ENCODE results near the gene SIM1. TPM values are rescaled to one million over a fixed set of nuclear protein-coding genes. Genes with fewer than 3 reads are reported as not detected.

SIM1 gene
- polyA plus RNA-seq, 1 donor = 0.03 TPM

DNA sequence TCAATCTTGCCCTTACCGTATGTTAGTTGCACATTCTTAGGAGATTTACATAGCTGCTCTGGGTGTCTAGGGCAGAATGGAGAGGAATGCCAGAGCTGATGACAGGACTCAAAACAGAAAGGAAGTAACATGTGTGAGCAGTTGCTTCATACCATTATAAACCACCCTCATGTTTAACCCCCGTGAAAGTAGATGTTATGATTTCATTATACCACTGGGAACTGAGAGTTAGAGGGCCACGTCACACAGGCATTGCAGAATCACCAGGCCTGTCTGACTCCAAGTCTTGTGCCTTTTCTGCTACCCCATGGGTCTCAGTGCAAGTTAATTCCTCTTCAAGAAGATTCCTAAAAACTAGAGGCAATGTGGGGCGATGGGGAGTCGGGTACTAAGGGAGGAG lies 23.5 kb upstream of the SIM1 start:
- no peaks in the 10 kb centered on the region for H3K9me3 ChIP-seq (ENCODE audit: control insufficient read depth, low read depth, low read length)
- H3K4me1 ChIP-seq (ENCODE audit: control insufficient read depth, insufficient read depth, low read length) = no peaks in the 10 kb centered on the region
- H3K4me3 ChIP-seq (ENCODE audit: low read length) = no peak overlapping the region
- H3K36me3 ChIP-seq (ENCODE audit: control insufficient read depth, insufficient read depth, low read length) = no peaks in the 10 kb centered on the region
- H3K27ac ChIP-seq (ENCODE audit: low read length) = no peak overlapping the region
- no peak for DNase-seq
- 100% methylated on average over 2 of the region's 5 CpGs for WGBS (ENCODE audit: insufficient coverage, low lambda C conversion rate)
- peaks cover 6% of the 10 kb centered on the region for H3K27me3 ChIP-seq (ENCODE audit: control insufficient read depth, insufficient read depth, low read length)

DNA sequence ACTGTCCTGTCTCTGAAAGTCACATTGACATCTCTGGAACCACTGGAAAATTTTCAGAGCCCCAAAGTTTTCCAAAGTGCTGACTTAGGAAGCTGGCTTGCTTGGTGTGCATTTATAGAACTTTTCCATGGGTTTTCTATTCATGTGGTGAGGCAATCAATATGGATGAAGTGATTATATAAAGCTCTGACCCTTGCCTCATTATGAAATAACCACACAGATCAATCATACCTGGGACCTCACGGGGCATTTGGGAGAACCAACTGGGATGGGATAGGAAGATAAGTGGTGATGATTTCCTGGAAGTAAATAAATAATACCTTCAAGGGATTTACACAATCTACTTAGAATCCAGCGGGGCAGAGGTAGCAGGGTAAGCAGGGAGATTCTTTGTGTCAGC lies 22.9 kb upstream of the SIM1 start:
- no CpG with 5 or more reads among the region's 2 CpGs for WGBS (ENCODE audit: insufficient coverage, low lambda C conversion rate)

GRCh38 chr6:100485268-100485667 lies 20.5 kb upstream of the SIM1 start:
- Histone ChIP-seq H3K27me3 (ENCODE audit: control insufficient read depth, insufficient read depth, low read length) (peaks cover 9% of the 10 kb centered on the region), H3K36me3 (ENCODE audit: control insufficient read depth, insufficient read depth, low read length) (no peaks in the 10 kb centered on the region), H3K27ac (ENCODE audit: low read length) (no peak overlapping the region), H3K4me1 (ENCODE audit: control insufficient read depth, insufficient read depth, low read length) (no peaks in the 10 kb centered on the region), H3K4me3 (ENCODE audit: low read length) (no peak overlapping the region), H3K9me3 (ENCODE audit: control insufficient read depth, low read depth, low read length) (no peaks in the 10 kb centered on the region)
- DNase-seq = no peak

More for the DNA sequence above, 22.9 kb upstream of the SIM1 start:
- H3K36me3 ChIP-seq (ENCODE audit: control insufficient read depth, insufficient read depth, low read length) = no peaks in the 10 kb centered on the region
- no peak for DNase-seq
- H3K4me1 ChIP-seq (ENCODE audit: control insufficient read depth, insufficient read depth, low read length) = no peaks in the 10 kb centered on the region
- H3K27me3 ChIP-seq (ENCODE audit: control insufficient read depth, insufficient read depth, low read length) = peaks cover 9% of the 10 kb centered on the region
- H3K27ac ChIP-seq (ENCODE audit: low read length) = no peak overlapping the region
- H3K4me3 ChIP-seq (ENCODE audit: low read length) = no peak overlapping the region
- no peaks in the 10 kb centered on the region for H3K9me3 ChIP-seq (ENCODE audit: control insufficient read depth, low read depth, low read length)

GRCh38 chr6:100484474-100484873 lies 19.8 kb upstream of the SIM1 start:
- DNase-seq = no peak
- H3K4me1 ChIP-seq (ENCODE audit: control insufficient read depth, insufficient read depth, low read length) = no peaks in the 10 kb centered on the region
- no CpG with 5 or more reads among the region's 5 CpGs for WGBS (ENCODE audit: insufficient coverage, low lambda C conversion rate)
- no peak overlapping the region for H3K27ac ChIP-seq (ENCODE audit: low read length)
- peaks cover 9% of the 10 kb centered on the region for H3K27me3 ChIP-seq (ENCODE audit: control insufficient read depth, insufficient read depth, low read length)
- H3K9me3 ChIP-seq (ENCODE audit: control insufficient read depth, low read depth, low read length) = no peaks in the 10 kb centered on the region
- no peak overlapping the region for H3K4me3 ChIP-seq (ENCODE audit: low read length)
- no peaks in the 10 kb centered on the region for H3K36me3 ChIP-seq (ENCODE audit: control insufficient read depth, insufficient read depth, low read length)

- no peak for DNase-seq
- no peak overlapping the region for H3K27ac ChIP-seq (ENCODE audit: low read length)
Measured at GRCh38 chr6:100482698-100483097, 18.0 kb upstream of the SIM1 start.

DNA sequence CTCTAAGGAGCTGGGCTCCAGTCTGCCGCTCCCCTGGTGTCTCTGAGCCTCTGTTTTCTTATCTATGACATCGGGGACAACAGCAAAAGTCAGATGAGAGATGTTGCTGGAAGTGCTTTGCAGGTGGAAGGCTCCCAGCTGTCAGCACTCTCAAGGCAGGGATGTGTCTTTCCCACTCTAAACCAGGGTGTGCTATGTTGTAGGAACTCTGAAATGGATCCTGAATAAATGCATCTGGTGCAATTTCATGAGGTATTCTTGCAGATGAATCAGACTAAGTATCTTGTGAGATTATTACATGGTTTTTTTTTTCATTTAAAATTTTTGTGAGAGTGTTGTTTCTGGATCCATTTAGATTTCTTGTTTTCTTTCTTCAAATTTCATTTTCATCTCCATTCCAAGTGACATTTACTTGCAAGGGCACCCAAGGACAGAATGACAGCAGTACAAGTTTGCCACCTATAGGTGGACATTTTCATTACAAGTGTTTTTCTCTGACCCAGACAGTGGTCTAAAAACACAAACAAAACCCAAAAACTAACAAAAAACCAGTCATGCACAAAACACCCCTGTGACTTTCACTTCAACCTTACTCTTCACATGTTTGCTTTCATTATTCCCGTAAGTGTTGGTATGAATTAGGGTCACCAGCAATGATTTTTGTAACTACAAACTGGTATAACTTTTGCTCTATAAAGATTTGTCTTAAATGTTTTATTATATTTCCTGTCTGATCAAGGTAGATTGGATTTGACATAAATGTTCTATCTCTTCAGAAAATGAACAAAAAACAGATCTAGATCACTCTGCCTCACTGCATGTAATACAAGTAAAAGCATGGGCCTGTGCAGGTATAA lies 14.7 kb upstream of the SIM1 start:
- WGBS (ENCODE audit: insufficient coverage, low lambda C conversion rate) = 60% methylated on average over 1 of the region's 3 CpGs
- Histone ChIP-seq H3K27ac (ENCODE audit: low read length) (no peak overlapping the region), H3K27me3 (ENCODE audit: control insufficient read depth, insufficient read depth, low read length) (peaks cover 22% of the 10 kb centered on the region), H3K4me3 (ENCODE audit: low read length) (no peak overlapping the region), H3K36me3 (ENCODE audit: control insufficient read depth, insufficient read depth, low read length) (no peaks in the 10 kb centered on the region), H3K4me1 (ENCODE audit: control insufficient read depth, insufficient read depth, low read length) (no peaks in the 10 kb centered on the region), H3K9me3 (ENCODE audit: control insufficient read depth, low read depth, low read length) (no peaks in the 10 kb centered on the region)
- DNase-seq = no peak

More at GRCh38 chr6:100482698-100483097, 18.0 kb upstream of the SIM1 start:
- H3K9me3 ChIP-seq (ENCODE audit: control insufficient read depth, low read depth, low read length) = no peaks in the 10 kb centered on the region
- no peaks in the 10 kb centered on the region for H3K36me3 ChIP-seq (ENCODE audit: control insufficient read depth, insufficient read depth, low read length)
- no peak overlapping the region for H3K4me3 ChIP-seq (ENCODE audit: low read length)
- WGBS (ENCODE audit: insufficient coverage, low lambda C conversion rate) = no CpG with 5 or more reads among the region's 2 CpGs
- peaks cover 15% of the 10 kb centered on the region for H3K27me3 ChIP-seq (ENCODE audit: control insufficient read depth, insufficient read depth, low read length)
- H3K4me1 ChIP-seq (ENCODE audit: control insufficient read depth, insufficient read depth, low read length) = no peaks in the 10 kb centered on the region

DNA sequence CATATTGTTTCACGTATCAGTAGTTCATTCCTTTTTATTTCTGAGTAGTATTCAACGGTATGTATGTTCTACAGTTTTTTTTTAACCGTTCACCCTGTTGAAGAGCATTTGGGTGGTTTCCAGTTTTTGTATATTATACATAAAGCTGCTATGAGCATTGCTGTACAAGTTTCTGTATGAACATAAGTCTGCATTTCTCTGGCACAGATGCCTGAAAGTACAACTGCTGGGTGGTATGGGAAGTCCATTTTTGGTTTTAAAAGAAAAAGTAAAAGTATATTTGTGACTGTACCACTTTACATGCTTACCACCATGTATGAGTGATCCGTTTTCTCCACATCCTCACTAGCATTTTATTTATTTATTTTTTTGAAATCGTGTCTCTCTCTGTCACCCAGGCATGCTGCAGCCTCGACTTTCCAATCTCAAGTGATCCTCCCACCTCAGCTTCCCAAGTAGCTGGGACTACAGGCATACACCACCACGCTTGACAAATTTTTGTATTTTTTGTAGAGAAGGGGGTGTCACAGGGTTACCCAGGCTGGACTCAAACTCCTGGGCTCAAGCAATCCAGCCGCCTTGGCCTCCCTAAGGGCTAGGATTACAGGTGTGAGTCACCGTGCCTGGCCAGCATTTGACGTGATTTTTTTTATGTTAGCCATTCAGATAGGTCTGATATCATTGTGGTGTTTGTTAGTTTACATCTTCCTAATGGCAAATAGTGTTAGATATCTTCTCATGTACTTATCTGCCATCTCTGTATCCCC lies 11.0 kb upstream of the SIM1 start:
- Histone ChIP-seq H3K9me3 (ENCODE audit: control insufficient read depth, low read depth, low read length) (no peaks in the 10 kb centered on the region), H3K4me3 (ENCODE audit: low read length) (no peak overlapping the region), H3K27ac (ENCODE audit: low read length) (no peak overlapping the region), H3K36me3 (ENCODE audit: control insufficient read depth, insufficient read depth, low read length) (no peaks in the 10 kb centered on the region), H3K27me3 (ENCODE audit: control insufficient read depth, insufficient read depth, low read length) (peaks cover 49% of the 10 kb centered on the region), H3K4me1 (ENCODE audit: control insufficient read depth, insufficient read depth, low read length) (no peaks in the 10 kb centered on the region)
- 93% methylated on average over 3 of the region's 10 CpGs for WGBS (ENCODE audit: insufficient coverage, low lambda C conversion rate)
- DNase-seq = no peak

DNA sequence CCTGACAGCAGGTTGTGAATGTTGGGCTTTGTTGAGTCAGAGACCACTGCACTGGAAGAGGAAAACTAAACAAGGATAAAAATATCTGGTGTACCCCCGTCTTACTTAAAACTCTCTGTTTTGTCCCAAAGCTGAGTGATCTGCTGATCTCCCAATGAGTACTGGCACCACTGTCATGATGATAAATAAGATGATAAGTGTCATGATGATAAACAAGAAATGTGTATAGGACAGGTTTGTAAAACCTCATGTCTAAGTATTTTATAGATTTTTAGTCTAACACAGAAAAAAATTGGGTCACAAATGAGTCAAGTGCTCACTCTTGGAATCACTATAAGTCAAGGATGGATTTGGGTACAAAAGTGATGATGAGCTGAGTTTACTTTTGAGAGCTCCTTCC lies 8.5 kb upstream of the SIM1 start:
- no peak overlapping the region for H3K4me3 ChIP-seq (ENCODE audit: low read length)
- no peaks in the 10 kb centered on the region for H3K4me1 ChIP-seq (ENCODE audit: control insufficient read depth, insufficient read depth, low read length)
- no peaks in the 10 kb centered on the region for H3K36me3 ChIP-seq (ENCODE audit: control insufficient read depth, insufficient read depth, low read length)
- DNase-seq = no peak
- H3K27ac ChIP-seq (ENCODE audit: low read length) = no peak overlapping the region
- WGBS (ENCODE audit: insufficient coverage, low lambda C conversion rate) = 100% methylated on average over 1 of the region's 1 CpG
- H3K27me3 ChIP-seq (ENCODE audit: control insufficient read depth, insufficient read depth, low read length) = peaks cover 68% of the 10 kb centered on the region
- H3K9me3 ChIP-seq (ENCODE audit: control insufficient read depth, low read depth, low read length) = peaks cover 5% of the 10 kb centered on the region

DNA sequence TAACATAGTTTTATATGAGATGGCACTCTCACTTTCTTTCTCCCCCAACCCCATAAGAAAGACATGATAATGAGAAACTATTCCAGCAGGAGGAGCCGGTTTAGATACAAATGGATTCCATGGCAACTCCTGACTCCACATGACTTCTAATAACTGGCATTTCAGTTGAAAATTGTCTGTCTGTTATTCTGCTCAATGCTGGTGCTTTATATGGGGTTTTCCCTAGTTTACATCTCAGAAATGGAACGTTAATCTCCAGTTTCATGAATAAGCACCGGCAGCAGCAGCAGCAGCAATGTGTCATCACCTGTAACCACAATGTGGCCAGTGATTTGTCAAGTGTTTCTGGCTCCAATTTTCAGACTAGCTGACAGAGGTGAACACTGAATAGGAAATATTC lies 8.0 kb upstream of the SIM1 start:
- Histone ChIP-seq H3K36me3 (ENCODE audit: control insufficient read depth, insufficient read depth, low read length) (no peaks in the 10 kb centered on the region), H3K4me1 (ENCODE audit: control insufficient read depth, insufficient read depth, low read length) (no peaks in the 10 kb centered on the region), H3K27ac (ENCODE audit: low read length) (no peak overlapping the region), H3K27me3 (ENCODE audit: control insufficient read depth, insufficient read depth, low read length) (peaks cover 74% of the 10 kb centered on the region), H3K4me3 (ENCODE audit: low read length) (no peak overlapping the region), H3K9me3 (ENCODE audit: control insufficient read depth, low read depth, low read length) (peaks cover 5% of the 10 kb centered on the region)
- WGBS (ENCODE audit: insufficient coverage, low lambda C conversion rate) = no CpG with 5 or more reads among the region's 3 CpGs
- no peak for DNase-seq

DNA sequence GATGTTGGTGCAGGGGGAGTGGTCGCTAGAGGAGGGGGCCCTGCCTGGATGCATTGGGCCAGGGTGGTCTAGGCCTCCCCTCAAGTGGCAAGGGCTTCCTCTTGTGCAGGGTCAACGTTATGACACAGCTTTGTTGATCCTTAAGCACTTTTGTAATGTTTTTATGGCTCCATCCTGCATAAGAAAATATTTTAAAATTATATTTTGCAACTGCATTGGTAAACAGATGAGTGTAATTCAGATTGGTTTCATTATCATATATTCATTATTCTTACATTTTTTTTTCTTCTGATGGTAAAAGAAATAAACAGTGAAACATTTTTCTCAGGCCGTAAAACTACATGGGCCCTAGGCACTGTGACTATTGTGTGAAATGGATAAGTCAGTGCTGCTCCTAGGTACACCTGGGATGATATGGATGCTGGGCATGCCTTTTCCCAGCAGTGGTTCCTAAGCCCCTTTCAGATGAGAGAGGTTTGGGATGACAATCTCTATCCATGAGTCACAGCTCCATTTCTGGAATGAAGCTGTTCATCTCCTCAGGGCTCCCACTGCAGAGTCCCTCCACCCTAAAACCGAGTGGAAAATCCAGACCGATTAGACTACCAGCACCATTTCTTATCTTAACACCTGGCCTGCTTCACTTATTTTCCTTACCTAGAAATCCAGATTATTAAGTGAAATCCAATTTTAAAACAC lies 5.8 kb upstream of the SIM1 start:
- no peak for DNase-seq
- no peaks in the 10 kb centered on the region for H3K36me3 ChIP-seq (ENCODE audit: control insufficient read depth, insufficient read depth, low read length)

More for the DNA sequence above, 5.8 kb upstream of the SIM1 start:
- Histone ChIP-seq H3K9me3 (ENCODE audit: control insufficient read depth, low read depth, low read length) (peaks cover 9% of the 10 kb centered on the region), H3K4me1 (ENCODE audit: control insufficient read depth, insufficient read depth, low read length) (peaks cover 4% of the 10 kb centered on the region), H3K27me3 (ENCODE audit: control insufficient read depth, insufficient read depth, low read length) (peaks cover 88% of the 10 kb centered on the region), H3K4me3 (ENCODE audit: low read length) (no peak overlapping the region), H3K27ac (ENCODE audit: low read length) (no peak overlapping the region)
- WGBS (ENCODE audit: insufficient coverage, low lambda C conversion rate) = 83% methylated on average over 1 of the region's 5 CpGs
